ENCODE results near the gene TRAPPC6A. TPM values are rescaled to one million over a fixed set of nuclear protein-coding genes. Genes with fewer than 3 reads are reported as not detected.

The TRAPPC6A gene
- total RNA-seq, 1 experiment from 2014 or later = 18.3 TPM

DNA sequence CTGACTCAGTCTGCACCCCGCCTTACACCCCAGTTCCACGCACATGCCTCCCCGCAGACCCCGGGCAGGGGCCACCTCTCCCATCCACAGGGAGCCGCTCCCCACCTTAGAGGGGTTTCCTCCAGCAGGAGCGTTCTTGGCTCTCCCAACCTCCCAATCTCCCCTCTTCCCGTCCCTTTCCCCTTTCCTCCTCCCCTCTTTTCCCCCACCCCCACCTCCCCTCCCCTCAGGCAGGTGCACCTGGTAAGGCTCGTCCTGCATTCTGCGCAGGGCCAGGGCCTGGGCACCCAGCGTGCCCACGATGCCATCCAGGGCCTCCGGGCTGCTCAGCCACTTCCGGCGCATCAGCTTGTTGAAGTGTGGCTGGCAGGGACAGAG lies 39.9 kb upstream of the TRAPPC6A start:
- CTCF ChIA-PET = no interaction called here
- no peak overlapping the region for H3K4me2 ChIP-seq (ENCODE audit: low read length)
- intact Hi-C loops (cut with micrococcal nuclease) = no loop called here

DNA sequence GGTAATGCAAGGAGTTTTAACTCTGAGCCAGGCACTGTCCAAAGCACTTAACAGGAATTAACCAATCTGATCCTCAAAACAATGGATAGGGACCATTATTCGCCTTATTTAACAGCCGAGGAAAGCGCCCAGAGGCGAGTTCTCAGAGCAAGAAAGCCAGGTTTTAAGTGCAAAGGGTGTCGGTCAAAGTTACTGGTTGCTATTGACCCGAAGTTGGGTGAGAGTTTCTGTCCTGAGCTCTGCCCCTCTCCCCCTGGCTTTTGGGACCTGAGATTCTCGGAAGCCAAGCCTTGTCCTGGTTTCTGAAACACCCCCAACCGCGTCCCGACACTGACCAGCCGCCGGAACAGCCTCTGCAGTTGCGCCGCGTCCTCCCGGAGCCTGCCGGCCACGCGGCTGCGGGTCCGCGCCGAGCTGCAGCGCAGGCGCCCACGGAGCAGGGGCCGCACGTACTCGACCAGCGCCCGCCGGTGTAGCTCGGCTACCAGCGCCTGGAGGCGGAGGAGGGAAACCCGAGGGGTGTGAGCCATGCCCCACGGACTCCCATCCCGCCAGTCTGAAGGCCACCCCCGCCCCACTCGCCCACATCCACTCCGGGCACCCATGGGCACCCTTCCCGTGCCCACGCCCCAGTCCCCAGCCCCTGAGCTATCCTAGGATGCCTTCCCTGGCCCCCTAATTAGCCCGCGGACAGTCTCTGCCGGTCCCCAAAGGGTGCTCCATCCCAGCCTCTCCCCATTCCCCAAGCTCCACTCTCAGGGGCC lies 39.3 kb upstream of the TRAPPC6A start:
- no peak overlapping the region for H3K27ac ChIP-seq (ENCODE audit: low read length)
- H3K9ac ChIP-seq (ENCODE audit: low read length) = no peak overlapping the region
- no peaks in the 10 kb centered on the region for H3K79me2 ChIP-seq (ENCODE audit: low read length)
- no peak overlapping the region for H3K4me3 ChIP-seq (ENCODE audit: low read length)
- no peaks in the 10 kb centered on the region for H3K4me1 ChIP-seq (ENCODE audit: insufficient read depth, low read length)
- no peak overlapping the region for H2AFZ ChIP-seq (ENCODE audit: low read length)
- H3K36me3 ChIP-seq (ENCODE audit: low read depth, low read length) = no peaks in the 10 kb centered on the region
- BruUV-seq (replicated peaks) = no TSS peak
- ATAC-seq (no peak), DNase-seq (no peak)
- H3K9me2 ChIP-seq (replicated peaks; ENCODE audit: low read length) = no peaks in the 10 kb centered on the region
- ChIA-PET CTCF (no interaction called here), POLR2A (ENCODE audit: unreplicated experiment) (no interaction called here)
- H3K9me3 ChIP-seq (ENCODE audit: low read length) = no peaks in the 10 kb centered on the region
- H3F3A ChIP-seq (ENCODE audit: low read length, unreplicated experiment) = no peaks in the 10 kb centered on the region
- no peaks in the 10 kb centered on the region for H4K20me1 ChIP-seq (ENCODE audit: low read length)
- H3K27me3 ChIP-seq (ENCODE audit: low read length) = 0 out of 2 replicates have a peak, but pooled peaks cover 12% of the 10 kb centered on the region
- intact Hi-C loops (cut with micrococcal nuclease) = no loop called here
- TF ChIP-seq EZH2 (IDR thresholded peaks at IDR 0.05; ENCODE audit: low read length, unreplicated experiment) (no peak), EZH2phosphoT487 (IDR thresholded peaks at IDR 0.05; ENCODE audit: borderline replicate concordance, low read length) (no peak)
- TF ChIP-seq, protein P1, sequence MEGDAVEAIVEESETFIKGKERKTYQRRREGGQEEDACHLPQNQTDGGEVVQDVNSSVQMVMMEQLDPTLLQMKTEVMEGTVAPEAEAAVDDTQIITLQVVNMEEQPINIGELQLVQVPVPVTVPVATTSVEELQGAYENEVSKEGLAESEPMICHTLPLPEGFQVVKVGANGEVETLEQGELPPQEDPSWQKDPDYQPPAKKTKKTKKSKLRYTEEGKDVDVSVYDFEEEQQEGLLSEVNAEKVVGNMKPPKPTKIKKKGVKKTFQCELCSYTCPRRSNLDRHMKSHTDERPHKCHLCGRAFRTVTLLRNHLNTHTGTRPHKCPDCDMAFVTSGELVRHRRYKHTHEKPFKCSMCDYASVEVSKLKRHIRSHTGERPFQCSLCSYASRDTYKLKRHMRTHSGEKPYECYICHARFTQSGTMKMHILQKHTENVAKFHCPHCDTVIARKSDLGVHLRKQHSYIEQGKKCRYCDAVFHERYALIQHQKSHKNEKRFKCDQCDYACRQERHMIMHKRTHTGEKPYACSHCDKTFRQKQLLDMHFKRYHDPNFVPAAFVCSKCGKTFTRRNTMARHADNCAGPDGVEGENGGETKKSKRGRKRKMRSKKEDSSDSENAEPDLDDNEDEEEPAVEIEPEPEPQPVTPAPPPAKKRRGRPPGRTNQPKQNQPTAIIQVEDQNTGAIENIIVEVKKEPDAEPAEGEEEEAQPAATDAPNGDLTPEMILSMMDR (conservative IDR thresholded peaks at IDR 0.05; ENCODE audit: low read depth, low read length) = no peak
- H3K4me2 ChIP-seq (ENCODE audit: low read length) = peak overlapping the region; percentile 31; the same call in 1 of the 2 replicates

More for the DNA sequence above, 39.9 kb upstream of the TRAPPC6A start:
- Histone ChIP-seq H3K79me2 (ENCODE audit: low read length) (no peaks in the 10 kb centered on the region), H2AFZ (ENCODE audit: low read length) (no peak overlapping the region), H3K36me3 (ENCODE audit: low read depth, low read length) (no peaks in the 10 kb centered on the region), H3K4me3 (ENCODE audit: low read length) (no peak overlapping the region), H3K4me1 (ENCODE audit: insufficient read depth, low read length) (no peaks in the 10 kb centered on the region), H4K20me1 (ENCODE audit: low read length) (no peaks in the 10 kb centered on the region), H3K27me3 (ENCODE audit: low read length) (0 out of 2 replicates have a peak, but pooled peaks cover 12% of the 10 kb centered on the region), H3F3A (ENCODE audit: low read length, unreplicated experiment) (no peaks in the 10 kb centered on the region), H3K27ac (ENCODE audit: low read length) (no peak overlapping the region), H3K9ac (ENCODE audit: low read length) (no peak overlapping the region), H3K9me2 (replicated peaks; ENCODE audit: low read length) (no peaks in the 10 kb centered on the region), H3K9me3 (ENCODE audit: low read length) (no peaks in the 10 kb centered on the region)
- ATAC-seq = no peak
- TF ChIP-seq, protein P1 (conservative IDR thresholded peaks at IDR 0.05; ENCODE audit: low read depth, low read length) = no peak
- TF ChIP-seq EZH2phosphoT487 (IDR thresholded peaks at IDR 0.05; ENCODE audit: borderline replicate concordance, low read length) (no peak), EZH2 (IDR thresholded peaks at IDR 0.05; ENCODE audit: low read length, unreplicated experiment) (no peak)
- POLR2A ChIA-PET (ENCODE audit: unreplicated experiment) = no interaction called here
- no TSS peak for BruUV-seq (replicated peaks)
- no peak for DNase-seq

DNA sequence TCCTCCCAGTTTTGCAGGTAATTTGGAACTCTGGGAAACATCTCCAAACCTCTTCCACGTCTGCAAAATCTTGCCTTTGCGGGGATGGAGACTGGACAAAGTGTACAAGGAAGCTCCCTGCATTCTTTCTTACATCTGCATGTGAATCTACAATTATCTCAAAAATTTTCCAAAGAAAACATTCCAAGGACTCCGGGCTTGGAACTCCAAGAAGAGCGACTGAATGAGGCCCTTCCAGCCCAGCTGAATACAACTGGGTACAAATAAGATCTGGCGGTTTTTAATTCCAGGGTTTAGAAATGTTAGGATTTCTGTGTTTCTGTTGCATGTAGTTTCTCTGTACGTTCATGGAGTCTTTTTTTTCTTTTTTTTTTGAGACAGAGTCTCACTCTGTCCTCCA lies 38.6 kb upstream of the TRAPPC6A start:
- no peak for ATAC-seq
- DNase-seq = no peak
- Histone ChIP-seq H4K20me1 (ENCODE audit: low read length) (no peaks in the 10 kb centered on the region), H3K27me3 (ENCODE audit: low read length) (0 out of 2 replicates have a peak, but pooled peaks cover 12% of the 10 kb centered on the region), H3K4me3 (ENCODE audit: low read length) (no peak overlapping the region), H3K79me2 (ENCODE audit: low read length) (no peaks in the 10 kb centered on the region), H3K27ac (ENCODE audit: low read length) (no peak overlapping the region), H3K9me3 (ENCODE audit: low read length) (no peaks in the 10 kb centered on the region), H3K9me2 (replicated peaks; ENCODE audit: low read length) (no peaks in the 10 kb centered on the region), H3K4me2 (ENCODE audit: low read length) (no peak overlapping the region), H3K4me1 (ENCODE audit: insufficient read depth, low read length) (no peaks in the 10 kb centered on the region), H3K9ac (ENCODE audit: low read length) (no peak overlapping the region), H2AFZ (ENCODE audit: low read length) (no peak overlapping the region), H3F3A (ENCODE audit: low read length, unreplicated experiment) (no peaks in the 10 kb centered on the region), H3K36me3 (ENCODE audit: low read depth, low read length) (no peaks in the 10 kb centered on the region)
- ChIA-PET CTCF (no interaction called here), POLR2A (ENCODE audit: unreplicated experiment) (no interaction called here)
- TF ChIP-seq EZH2 (IDR thresholded peaks at IDR 0.05; ENCODE audit: low read length, unreplicated experiment) (no peak), EZH2phosphoT487 (IDR thresholded peaks at IDR 0.05; ENCODE audit: borderline replicate concordance, low read length) (no peak)
- TF ChIP-seq, protein P1 (conservative IDR thresholded peaks at IDR 0.05; ENCODE audit: low read depth, low read length) = no peak
- intact Hi-C loops (cut with micrococcal nuclease) = no loop called here
- BruUV-seq (replicated peaks) = no TSS peak
